Activated CD4-positive, alpha-beta T cell treated with anti-CD3 and anti-CD28 coated beads, Interleukin-10, Interleukin-2, amounts not matched to agents 100 ng/mL and 50 ng/mL, durations not matched to agents 16 hours and 8 hours (primary cell): ENCODE results near the gene SERPINB10.

Experiments
- DNase-seq: peaks from one replicate; pipeline ENCODE4 v3.0.0-alpha.2; 2020

Gene SERPINB10

GRCh38 chr18:63907664-63908063, at the start of gene SERPINB10:
SERPINB10 (plus strand) TSS chr18:63907958; CDS start chr18:63915511, 7,553 bp downstream.
- DNase-seq = no peak

- DNase-seq = no peak
Measured at GRCh38 chr18:63858456-63858855, 49.3 kb upstream of the SERPINB10 start.

- DNase-seq = no peak
Measured at GRCh38 chr18:63859781-63860475, 47.8 kb upstream of the SERPINB10 start.

- DNase-seq = no peak
Measured at GRCh38 chr18:63860531-63860930, 47.2 kb upstream of the SERPINB10 start.

DNA sequence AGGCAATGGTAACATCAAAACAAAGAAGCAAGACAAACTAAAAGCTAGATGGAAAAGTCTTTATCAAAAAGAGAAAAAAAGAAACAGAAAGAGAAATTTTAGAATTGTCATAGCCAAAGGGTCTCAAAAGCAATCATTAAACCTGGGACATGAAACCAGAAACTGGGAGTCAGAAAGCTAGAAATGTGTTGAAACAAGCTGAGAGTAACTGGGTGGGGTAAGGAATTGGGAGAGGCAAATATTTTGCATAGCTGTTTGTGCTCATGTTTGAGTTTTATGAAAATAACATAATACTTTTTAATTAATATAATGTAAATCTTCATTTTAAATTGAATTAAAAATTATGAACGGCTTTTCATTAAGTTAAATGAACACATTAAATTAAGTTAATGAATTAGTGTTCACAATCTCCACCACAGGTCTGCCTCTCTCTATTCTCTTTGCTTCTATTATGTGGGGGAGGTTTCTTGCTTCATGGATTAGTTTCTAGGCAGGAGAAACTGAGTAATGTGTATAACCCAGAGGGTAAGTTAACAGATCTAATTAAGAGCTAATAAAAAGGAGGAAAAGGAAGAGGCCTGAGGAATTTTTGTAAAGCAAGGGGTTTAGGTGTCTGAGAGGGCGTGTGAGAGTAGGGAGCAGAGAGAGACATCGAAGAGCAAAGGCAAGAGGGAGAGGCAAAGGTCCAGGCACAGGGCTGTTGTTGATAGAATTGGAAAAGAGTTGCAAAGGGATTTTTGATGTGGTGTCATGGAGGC, 40.2 kb upstream of the SERPINB10 start:
- DNase-seq = no peak

GRCh38 chr18:63868546-63868945, 39.2 kb upstream of the SERPINB10 start:
- no peak for DNase-seq

DNA sequence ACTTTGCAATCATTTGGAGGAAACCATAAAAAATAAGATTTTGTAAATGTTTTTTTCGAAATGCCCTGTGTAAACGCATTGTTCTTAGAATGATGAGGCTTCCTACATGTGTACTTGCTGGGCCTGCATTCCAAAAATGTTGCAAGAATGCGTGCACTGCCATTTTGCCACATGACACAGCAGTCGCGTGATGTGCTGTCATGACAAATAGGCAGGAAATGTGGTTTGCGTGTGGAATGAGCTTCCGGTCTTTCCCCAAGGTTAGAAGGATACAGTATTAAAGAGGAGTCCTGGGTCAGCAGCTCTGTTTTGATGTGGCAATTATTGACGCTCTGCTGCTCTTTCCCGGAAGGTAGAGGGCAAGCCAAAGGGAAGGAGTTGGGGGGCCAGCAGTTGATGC, 38.4 kb upstream of the SERPINB10 start:
- DNase-seq = no peak

DNA sequence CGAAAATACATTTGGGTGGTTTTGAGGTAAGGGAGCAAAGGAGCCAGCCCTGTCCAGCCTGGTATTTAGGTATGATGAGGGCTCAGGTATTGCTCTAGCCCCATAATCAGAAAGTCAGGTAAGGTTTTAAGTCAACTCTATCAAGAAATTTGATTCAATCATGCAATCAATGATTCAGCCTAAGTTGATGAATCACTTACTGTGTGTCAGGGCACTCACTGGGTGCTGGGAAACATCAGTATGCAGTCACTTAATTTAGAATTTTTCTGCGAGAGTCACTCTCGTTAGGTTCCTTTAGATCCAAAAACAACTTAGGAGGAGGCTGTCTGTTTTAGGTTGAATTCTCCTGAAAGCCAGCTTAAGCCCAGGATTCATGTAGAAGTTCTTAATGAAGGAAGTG, 37.9 kb upstream of the SERPINB10 start:
- no peak for DNase-seq

DNA sequence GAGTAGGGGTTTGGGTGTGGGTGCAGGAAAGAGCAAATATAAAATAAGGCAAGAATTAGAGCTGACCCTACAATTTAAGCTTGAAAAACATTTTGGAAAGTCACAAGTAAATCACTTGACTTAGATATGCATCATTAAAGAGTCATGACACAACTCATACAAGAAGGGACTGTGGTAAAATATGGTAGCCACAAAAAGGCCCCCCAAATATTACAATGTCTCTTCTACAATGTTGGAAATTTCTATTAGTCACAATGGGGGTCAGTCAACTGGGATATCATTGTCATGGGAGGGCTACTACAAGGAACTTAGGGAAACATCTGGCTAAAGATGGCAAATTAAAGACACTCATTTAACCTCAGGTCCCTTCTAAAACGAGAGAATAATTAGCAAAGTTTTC, 35.9 kb upstream of the SERPINB10 start:
- DNase-seq = no peak

GRCh38 chr18:63872586-63872985, 35.2 kb upstream of the SERPINB10 start:
- no peak for DNase-seq

GRCh38 chr18:63878343-63878742, 29.4 kb upstream of the SERPINB10 start:
- DNase-seq = no peak

GRCh38 chr18:63878925-63879324, 28.8 kb upstream of the SERPINB10 start:
- no peak for DNase-seq

DNA sequence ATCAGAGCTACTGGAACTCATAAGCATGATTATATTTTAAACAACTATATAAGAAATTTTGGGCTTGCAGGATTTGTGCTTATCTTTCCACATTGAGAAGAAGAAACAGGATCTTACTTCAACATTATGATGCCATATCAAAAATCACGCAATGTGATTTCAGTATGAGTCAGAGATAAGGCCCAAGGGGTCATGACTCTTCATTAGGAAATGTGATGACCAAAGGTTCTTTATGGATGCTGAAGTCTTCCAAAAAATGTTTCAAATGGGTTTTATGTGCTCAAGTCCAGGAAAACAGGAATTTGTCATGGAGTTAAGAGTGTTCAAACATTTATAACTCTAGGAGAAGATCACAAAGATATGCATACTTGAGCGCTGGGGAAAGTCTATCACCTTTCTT, 28.0 kb upstream of the SERPINB10 start:
- DNase-seq = no peak

GRCh38 chr18:63881851-63882250, 25.9 kb upstream of the SERPINB10 start:
- peak; percentile 22 for DNase-seq

DNA sequence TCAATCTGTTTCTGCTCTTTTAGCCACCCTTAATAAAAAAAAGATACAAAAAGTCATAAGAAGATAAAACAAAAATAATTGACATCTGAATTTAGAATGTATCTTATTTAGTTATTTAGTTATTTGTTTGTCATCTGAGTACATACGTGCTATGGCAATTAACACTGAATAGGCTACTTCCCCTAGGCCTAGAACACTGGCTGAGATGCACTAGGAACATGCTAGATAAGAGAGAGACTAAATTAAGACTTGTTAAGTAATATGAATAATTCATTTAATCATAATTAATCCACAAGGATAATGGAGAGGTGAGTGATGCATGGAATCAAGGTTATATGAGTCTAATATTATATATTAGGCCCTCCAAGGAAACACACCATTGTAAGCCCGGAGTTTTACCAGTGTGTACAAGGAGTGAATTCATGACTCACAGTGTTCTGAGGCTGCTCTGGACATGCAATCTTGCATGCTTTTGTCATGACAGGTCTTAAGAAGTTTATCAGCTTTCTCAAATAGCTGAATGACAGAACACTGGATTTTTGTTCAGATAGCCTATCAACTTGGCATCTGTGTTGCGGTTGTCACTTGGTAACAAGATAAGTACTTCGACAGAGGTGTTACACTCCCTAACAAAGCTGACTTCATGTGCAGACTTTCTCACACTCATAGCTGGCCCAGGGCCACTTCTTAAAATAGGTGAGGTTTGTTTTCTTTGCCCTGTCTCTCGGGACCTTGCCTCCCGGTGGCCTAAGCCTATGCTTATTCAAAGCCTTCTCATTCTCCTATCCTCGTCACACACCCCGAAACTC, 25.2 kb upstream of the SERPINB10 start:
- DNase-seq = peak; percentile 44

DNA sequence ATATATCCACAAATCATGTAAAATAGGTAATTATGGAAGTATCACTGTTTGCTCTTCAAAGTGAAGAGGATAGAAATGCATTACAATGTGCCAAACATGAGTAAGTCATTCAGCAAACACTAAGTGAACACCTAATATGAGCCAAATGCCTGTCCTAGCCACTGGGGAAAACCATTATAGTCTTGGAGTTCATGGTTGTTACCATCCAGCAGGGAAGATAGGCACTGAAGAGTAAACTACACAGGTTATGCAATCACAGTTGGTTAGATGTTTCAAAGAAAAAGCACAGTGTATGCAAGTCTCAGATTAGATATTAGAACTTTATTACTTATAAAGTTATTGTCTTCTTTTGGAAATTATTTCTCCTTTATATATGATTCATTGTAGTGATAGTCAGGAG, 24.1 kb upstream of the SERPINB10 start:
- DNase-seq = no peak

- peak; percentile 11 for DNase-seq
Measured at GRCh38 chr18:63887424-63887823, 20.3 kb upstream of the SERPINB10 start, which contains the start of gene SERPINB2. SERPINB2 (plus strand) TSS chr18:63887705; CDS start chr18:63891445, 3,740 bp downstream.

DNA sequence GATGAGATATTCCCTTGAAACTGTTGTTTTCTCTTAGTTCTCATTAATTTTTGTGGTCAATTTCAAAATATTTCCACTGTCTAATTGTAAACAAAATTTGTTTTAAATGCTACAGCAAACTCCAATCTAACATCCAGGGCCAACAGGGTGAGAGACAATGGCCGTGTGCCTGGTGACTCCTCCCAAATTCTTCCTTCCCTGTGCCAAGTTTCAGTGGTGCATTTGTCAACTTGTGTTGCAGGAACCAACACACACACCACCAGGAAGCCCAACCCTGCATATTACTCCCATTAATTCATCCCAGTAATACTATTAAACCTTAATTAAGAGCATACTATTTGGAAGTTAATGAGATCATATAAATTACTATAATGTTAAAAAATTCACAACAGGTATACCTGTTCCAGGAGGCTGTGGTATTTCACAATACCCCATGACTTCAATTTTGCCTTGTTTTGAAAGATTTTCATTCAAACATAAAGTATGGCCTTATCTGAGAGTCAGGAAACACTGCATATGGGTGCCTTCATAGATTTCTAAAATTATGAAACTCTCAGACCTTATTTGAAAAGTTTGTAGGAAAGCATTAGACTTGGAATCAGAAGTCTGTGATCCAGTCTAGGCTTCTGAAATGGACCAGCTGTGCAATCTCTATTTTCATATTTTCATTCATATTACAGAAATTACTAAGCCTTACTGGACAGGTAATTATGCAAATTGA, 19.1 kb upstream of the SERPINB10 start:
- DNase-seq = no peak

DNA sequence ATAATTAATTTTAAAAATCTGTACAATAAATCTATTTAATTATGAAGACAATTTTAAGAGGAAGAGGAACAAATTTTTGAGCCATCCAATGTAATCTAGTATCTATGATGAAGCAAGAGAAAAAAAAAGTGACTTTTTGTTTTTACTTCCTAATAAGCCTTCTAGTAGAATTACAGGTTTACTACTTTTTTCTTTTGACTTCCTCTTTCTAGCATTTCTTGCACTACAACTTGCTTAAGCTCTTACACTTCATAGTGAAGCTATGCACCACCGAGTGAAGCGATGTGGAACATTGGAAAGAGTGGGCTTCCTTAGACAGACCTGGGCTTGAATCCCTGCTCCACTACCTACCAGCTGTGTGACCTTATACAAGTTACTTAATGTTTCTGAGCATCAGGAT, 18.1 kb upstream of the SERPINB10 start:
- no peak for DNase-seq

DNA sequence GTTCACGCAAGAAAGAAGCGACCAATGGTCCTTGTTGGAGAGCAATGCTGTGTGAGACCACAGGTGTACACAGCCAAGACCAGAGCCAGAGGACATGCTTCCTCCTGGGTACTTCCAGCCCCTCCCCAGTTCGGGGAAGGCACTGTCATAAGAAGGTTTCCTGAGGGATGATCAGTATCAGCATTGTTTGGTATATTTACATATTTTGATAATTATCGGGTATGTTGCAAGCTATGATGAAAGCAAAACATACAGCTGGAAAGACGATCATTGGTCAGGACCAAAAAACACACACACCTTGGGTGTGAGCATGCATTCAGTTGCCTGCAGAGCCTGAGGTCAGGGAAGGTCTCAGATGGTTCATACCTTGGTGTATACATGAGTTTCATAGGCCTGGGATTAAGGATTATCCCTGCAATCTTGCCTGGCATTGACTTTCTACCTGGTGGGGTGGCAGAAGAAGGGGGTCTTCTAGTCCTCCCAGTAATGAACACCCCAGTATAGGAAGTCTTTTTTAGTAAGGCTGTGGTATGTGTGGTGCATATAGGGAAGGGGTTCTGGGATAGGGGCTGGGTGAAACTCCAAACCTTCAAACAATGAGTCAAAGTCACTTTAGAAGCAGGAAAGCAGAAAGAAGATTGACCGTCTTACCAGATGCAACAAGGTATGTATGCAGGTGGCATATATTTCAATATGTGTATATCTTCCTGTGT, 17.4 kb upstream of the SERPINB10 start:
- no peak for DNase-seq

GRCh38 chr18:63890950-63891304, 16.8 kb upstream of the SERPINB10 start:
- peak; percentile 2 for DNase-seq

GRCh38 chr18:63892566-63892965, 15.2 kb upstream of the SERPINB10 start:
- no peak for DNase-seq
